Liver (tissue), 9 donors: Measurements from ENCODE around the gene NDRG2. TPM values are rescaled to one million over a fixed set of nuclear protein-coding genes. Genes with fewer than 3 reads are reported as not detected.

Experiments
- DNase-seq: peaks from one replicate; pipeline ENCODE4 v3.0.0-alpha.2; 2017; ENCODE audit warnings: low spot score
- H3K27ac ChIP-seq, 2 donors: one replicate each; pipeline ENCODE4 v1.7.0; 2013; ENCODE audit warnings: inconsistent platforms in 2 of 2, low read length in 2 of 2, control low read depth in 1 of 2, low read depth in 1 of 2, mild to moderate bottlenecking in 1 of 2
- H3K27me3 ChIP-seq, 4 donors: one replicate each; pipeline versions ENCODE4 v1.6.1 to v1.7.0; 2013; ENCODE audit warnings: low read length in 3 of 4, inconsistent platforms in 1 of 4, mild to moderate bottlenecking in 1 of 4, moderate library complexity in 1 of 4; ENCODE audit not compliant: control insufficient read depth in 4 of 4, insufficient read depth in 4 of 4
- H3K36me3 ChIP-seq, 4 donors: one replicate each; pipeline versions ENCODE4 v1.6.1 to v1.7.0; 2013; ENCODE audit warnings: low read length in 3 of 4, mild to moderate bottlenecking in 3 of 4, low read depth in 1 of 4, moderate library complexity in 1 of 4; ENCODE audit not compliant: control insufficient read depth in 4 of 4, insufficient read depth in 3 of 4
- H3K4me1 ChIP-seq, 4 donors: one replicate each; pipeline versions ENCODE4 v1.6.1 to v1.7.0; 2013; ENCODE audit warnings: low read length in 3 of 4, mild to moderate bottlenecking in 3 of 4, moderate library complexity in 1 of 4; ENCODE audit not compliant: control insufficient read depth in 4 of 4, insufficient read depth in 4 of 4
- H3K4me3 ChIP-seq, 3 donors: one replicate each; pipeline versions ENCODE4 v1.6.1 to v1.7.0; 2013; ENCODE audit warnings: low read length in 3 of 3, control low read depth in 1 of 3, low read depth in 1 of 3, mild to moderate bottlenecking in 1 of 3
- H3K9ac ChIP-seq, 2 donors: one replicate each; pipeline ENCODE4 v1.7.0; 2013; ENCODE audit warnings: low read length in 2 of 2, mild to moderate bottlenecking in 2 of 2, moderate library complexity in 2 of 2, control low read depth in 1 of 2, low read depth in 1 of 2
- H3K9me3 ChIP-seq, 4 donors: one replicate each; pipeline versions ENCODE4 v1.6.1 to v1.7.0; 2013; ENCODE audit warnings: low read length in 3 of 4; ENCODE audit not compliant: control insufficient read depth in 4 of 4
- ATF3 ChIP-seq: IDR thresholded peaks from 2 replicates; pipeline ENCODE4 v1.6.1; 2016; ENCODE audit warnings: antibody characterized with exemption
- CTCF ChIP-seq: fragments of 150-350 bp; IDR thresholded peaks from 2 replicates; pipeline ENCODE4 v1.5.1; 2017; ENCODE audit warnings: improper control_type of control experiment, low read depth, low read length; ENCODE audit not compliant: missing input control
- EGR1 ChIP-seq, 2 donors: IDR thresholded peaks; 2 replicates each; pipeline ENCODE4 v1.6.1; 2016 to 2018; ENCODE audit warnings: antibody characterized with exemption in 2 of 2, low read depth in 2 of 2
- FOXA1 ChIP-seq: IDR thresholded peaks from 2 replicates; pipeline ENCODE4 v1.6.1; 2016; ENCODE audit warnings: antibody characterized with exemption
- FOXA2 ChIP-seq: IDR thresholded peaks from 2 replicates; pipeline ENCODE4 v1.6.1; 2016; ENCODE audit warnings: antibody characterized with exemption
- GABPA ChIP-seq, 2 donors: IDR thresholded peaks in 1 of 2; conservative IDR thresholded peaks in 1 of 2; 2 replicates each; pipeline ENCODE4 v1.6.1; 2016; ENCODE audit warnings: antibody characterized with exemption in 2 of 2, mild to moderate bottlenecking in 1 of 2, moderate library complexity in 1 of 2
- HNF4A ChIP-seq, 2 donors: conservative IDR thresholded peaks; 2 replicates each; pipeline ENCODE4 v1.6.1; 2016; ENCODE audit warnings: antibody characterized with exemption in 2 of 2, mild to moderate bottlenecking in 2 of 2
- HNF4G ChIP-seq: IDR thresholded peaks from 2 replicates; pipeline ENCODE4 v1.6.1; 2016; ENCODE audit warnings: antibody characterized with exemption
- JUND ChIP-seq, 2 donors: IDR thresholded peaks; 2 replicates each; pipeline ENCODE4 v1.6.1; 2016; ENCODE audit warnings: antibody characterized with exemption in 2 of 2
- MAX ChIP-seq: IDR thresholded peaks from 2 replicates; pipeline ENCODE4 v1.6.1; 2016; ENCODE audit warnings: antibody characterized with exemption
- NR2F2 ChIP-seq: IDR thresholded peaks from 2 replicates; pipeline ENCODE4 v1.6.1; 2016; ENCODE audit warnings: antibody characterized with exemption
- RAD21 ChIP-seq, 2 donors: IDR thresholded peaks; 2 replicates each; pipeline ENCODE4 v1.6.1; 2016; ENCODE audit warnings: antibody characterized with exemption in 2 of 2, mild to moderate bottlenecking in 2 of 2
- REST ChIP-seq: IDR thresholded peaks from 2 replicates; pipeline ENCODE4 v1.6.1; 2016; ENCODE audit warnings: antibody characterized with exemption, mild to moderate bottlenecking
- RXRA ChIP-seq, 2 donors: IDR thresholded peaks; 2 replicates each; pipeline ENCODE4 v1.6.1; 2017 to 2018; ENCODE audit warnings: antibody characterized with exemption in 2 of 2, mild to moderate bottlenecking in 1 of 2
- SP1 ChIP-seq: IDR thresholded peaks from 2 replicates; pipeline ENCODE4 v1.6.1; 2018; ENCODE audit warnings: antibody characterized with exemption, mild to moderate bottlenecking
- TAF1 ChIP-seq: conservative IDR thresholded peaks from 2 replicates; pipeline ENCODE4 v1.6.1; 2016; ENCODE audit warnings: antibody characterized with exemption, mild to moderate bottlenecking
- YY1 ChIP-seq: IDR thresholded peaks from 2 replicates; pipeline ENCODE4 v1.6.1; 2016; ENCODE audit warnings: antibody characterized with exemption, mild to moderate bottlenecking
- ZBTB33 ChIP-seq: IDR thresholded peaks from 2 replicates; pipeline ENCODE4 v1.6.1; 2016; ENCODE audit warnings: antibody characterized with exemption
- WGBS: extraction: QIAGEN DNeasy Blood & Tissue Kit; methylation state at CpG from one replicate; pipeline ENCODE4 v1.1.7; 2013; 5-methylcytosine and 5-hydroxymethylcytosine counted together
- polyA plus RNA-seq, 2 donors: library from polyadenylated mRNA; stranded (reverse) in 1 of 2; unstranded in 1 of 2; fragments of 200-250 nt in 1 of 2; fragments of >200 nt in 1 of 2; fragmentation: Nextera tagmentation in 1 of 2; extraction: Ambion mirVana in 1 of 2; gene quantifications; one replicate each; pipeline versions ENCODE4 v1.2.1 to v1.2.3, GENCODE V29; 2013 to 2015
- total RNA-seq, 2 donors: library from RNA; depleted of rRNA; stranded (reverse); fragments of >200 nt; gene quantifications; one replicate each; pipeline ENCODE4 v1.2.3, GENCODE V29; 2014
- donor health status: healthy.
- donor health status: healthy.
- donor health status: healthy.
- donor health status: healthy.
- donor health status: healthy.

Gene NDRG2
- total and polyA plus RNA-seq, 4 donors = 72.9 to 191 (median 132) TPM

GRCh38 chr14:21037156-21037555 is 12.3 kb upstream of the NDRG2 start:
- H3K4me1 ChIP-seq = peaks cover 4 to 42% (median 28%) of the 10 kb centered on the region in 4 donors
- TF ChIP-seq RXRA (IDR thresholded peaks at IDR 0.05) (no peak), NR2F2 (no peak), GABPA (IDR thresholded peaks at IDR 0.05 in 1 of 2, conservative IDR thresholded peaks at IDR 0.05 in 1 of 2) (no peak), RAD21 (IDR thresholded peaks at IDR 0.05) (no peak)
- no peak overlapping the region for H3K27ac ChIP-seq

GRCh38 chr14:21036751-21037150 is 11.9 kb upstream of the NDRG2 start:
- no peak for DNase-seq
- Histone ChIP-seq H3K4me1 (peaks cover 4 to 37% (median 27%) of the 10 kb centered on the region in 4 donors), H3K9ac (no peak overlapping the region), H3K36me3 (no peaks in the 10 kb centered on the region), H3K27ac (no peak overlapping the region), H3K4me3 (no peak overlapping the region), H3K27me3 (no peaks in the 10 kb centered on the region), H3K9me3 (no peaks in the 10 kb centered on the region)
- no peak for TF ChIP-seq SP1
- no peak for TF ChIP-seq REST
- TF ChIP-seq YY1 = no peak
- TF ChIP-seq MAX = no peak
- TF ChIP-seq ATF3 = no peak
- TF ChIP-seq RXRA (IDR thresholded peaks at IDR 0.05) = no peak
- TF ChIP-seq CTCF = no peak
- no peak for TF ChIP-seq FOXA2
- no peak for TF ChIP-seq ZBTB33
- TF ChIP-seq EGR1 (IDR thresholded peaks at IDR 0.05; ENCODE audit: low read depth in 2 of 2) = no peak
- TF ChIP-seq GABPA (IDR thresholded peaks at IDR 0.05 in 1 of 2, conservative IDR thresholded peaks at IDR 0.05 in 1 of 2) = no peak
- TF ChIP-seq HNF4A (conservative IDR thresholded peaks at IDR 0.05) = no peak
- no peak for TF ChIP-seq JUND (IDR thresholded peaks at IDR 0.05)
- no peak for TF ChIP-seq RAD21 (IDR thresholded peaks at IDR 0.05)
- no peak for TF ChIP-seq HNF4G
- no peak for TF ChIP-seq FOXA1
- TF ChIP-seq TAF1 = no peak
- WGBS = 94% methylated on average over 7 of the region's 7 CpGs

More at GRCh38 chr14:21037156-21037555, 12.3 kb upstream of the NDRG2 start:
- no peaks in the 10 kb centered on the region for H3K36me3 ChIP-seq
- H3K9me3 ChIP-seq = no peaks in the 10 kb centered on the region
- no peak overlapping the region for H3K4me3 ChIP-seq
- no peak overlapping the region for H3K9ac ChIP-seq
- no peaks in the 10 kb centered on the region for H3K27me3 ChIP-seq
- 92% methylated on average over 3 of the region's 3 CpGs for WGBS
- no peak for DNase-seq
